H9 (cell line): ENCODE results near the gene SURF1. TPM values are rescaled to one million over a fixed set of nuclear protein-coding genes. Genes with fewer than 3 reads are reported as not detected.
A peak's percentile ranks its signal among the peaks of the same experiment; 100 is the strongest.

ENCODE experiments used
- DNase-seq: peaks from one replicate; pipeline ENCODE4 v3.0.0-alpha.2; 2017
- H2AFZ ChIP-seq: one replicate; pipeline ENCODE4 v1.6.1; 2013; ENCODE audit warnings: mild to moderate bottlenecking, low read length, control low read depth, moderate library complexity
- H2AK5ac ChIP-seq: 2 replicates; pipeline ENCODE4 v1.6.1; 2013; ENCODE audit warnings: low read length, control low read depth, mixed read lengths; ENCODE audit not compliant: insufficient read length
- H2BK120ac ChIP-seq: one replicate; pipeline ENCODE4 v1.6.1; 2013; ENCODE audit warnings: low read depth, mild to moderate bottlenecking, low read length, control low read depth, inconsistent platforms; ENCODE audit not compliant: poor library complexity, severe bottlenecking
- H2BK12ac ChIP-seq: 2 replicates; pipeline ENCODE4 v1.6.1; 2013; ENCODE audit warnings: low read length, control low read depth, mixed read lengths, low read depth; ENCODE audit not compliant: insufficient read length
- H2BK15ac ChIP-seq: 2 replicates; pipeline ENCODE4 v1.6.1; 2013; ENCODE audit warnings: low read depth, low read length, control low read depth
- H2BK20ac ChIP-seq: one replicate; pipeline ENCODE4 v1.6.1; 2013; ENCODE audit warnings: low read depth, mild to moderate bottlenecking, low read length, control low read depth, inconsistent platforms; ENCODE audit not compliant: poor library complexity, severe bottlenecking
- H2BK5ac ChIP-seq: 2 replicates; pipeline ENCODE4 v1.6.1; 2013; ENCODE audit warnings: low read length, control low read depth, mixed read lengths; ENCODE audit not compliant: insufficient read length
- H3K14ac ChIP-seq: 2 replicates; pipeline ENCODE4 v1.6.1; 2013; ENCODE audit warnings: low read length, control low read depth; ENCODE audit not compliant: insufficient read depth
- H3K18ac ChIP-seq: 2 replicates; pipeline ENCODE4 v1.6.1; 2013; ENCODE audit warnings: low read depth, mild to moderate bottlenecking, mixed read lengths, low read length, control low read depth; ENCODE audit not compliant: insufficient read length
- H3K23ac ChIP-seq: 2 replicates; pipeline ENCODE4 v1.6.1; 2013; ENCODE audit warnings: low read length, control low read depth, mixed read lengths, low read depth; ENCODE audit not compliant: insufficient read length
- H3K23me2 ChIP-seq: 2 replicates; pipeline ENCODE4 v1.6.1; 2013; ENCODE audit warnings: low read depth, mild to moderate bottlenecking, mixed read lengths, low read length, control low read depth; ENCODE audit not compliant: insufficient read length, poor library complexity, severe bottlenecking
- H3K27ac ChIP-seq: 2 replicates; pipeline ENCODE4 v1.5.1; 2013; ENCODE audit warnings: low read length, control low read depth, mixed read lengths, low read depth; ENCODE audit not compliant: insufficient read length
- H3K27me3 ChIP-seq: 2 replicates; pipeline ENCODE4 v1.6.1; 2013; ENCODE audit warnings: low read length, control low read depth, inconsistent platforms; ENCODE audit not compliant: insufficient read depth
- H3K4ac ChIP-seq: 2 replicates; pipeline ENCODE4 v1.6.1; 2013; ENCODE audit warnings: low read depth, mild to moderate bottlenecking, control low read depth, inconsistent platforms, low read length, moderate library complexity
- H3K4me1 ChIP-seq: 2 replicates; pipeline ENCODE4 v1.6.1; 2013; ENCODE audit warnings: low read length, control low read depth, inconsistent platforms; ENCODE audit not compliant: insufficient read depth
- H3K4me2 ChIP-seq: 2 replicates; pipeline ENCODE4 v1.6.1; 2013; ENCODE audit warnings: low read length, control low read depth, mixed read lengths; ENCODE audit not compliant: insufficient read length, insufficient read depth
- H3K56ac ChIP-seq: 2 replicates; pipeline ENCODE4 v1.6.1; 2013; ENCODE audit warnings: low read depth, mild to moderate bottlenecking, mixed read lengths, low read length, control low read depth; ENCODE audit not compliant: insufficient read length
- H3K79me1 ChIP-seq: 2 replicates; pipeline ENCODE4 v1.6.1; 2013; ENCODE audit warnings: low read depth, mild to moderate bottlenecking, moderate library complexity, low read length, control low read depth, inconsistent platforms; ENCODE audit not compliant: insufficient read depth, poor library complexity, severe bottlenecking
- H3K79me2 ChIP-seq: 2 replicates; pipeline ENCODE4 v1.6.1; 2013; ENCODE audit warnings: low read length, control low read depth, inconsistent platforms; ENCODE audit not compliant: insufficient read depth
- H3K9ac ChIP-seq: 2 replicates; pipeline ENCODE4 v1.6.1; 2013; ENCODE audit warnings: low read length, control low read depth, mixed read lengths; ENCODE audit not compliant: insufficient read length; ENCODE audit errors: extremely low read depth
- H3K9me3 ChIP-seq: one replicate; pipeline ENCODE4 v1.6.1; 2013; ENCODE audit warnings: low read depth, low read length, inconsistent platforms; ENCODE audit not compliant: control insufficient read depth
- H3T11ph ChIP-seq: one replicate; pipeline ENCODE4 v1.6.1; 2013; ENCODE audit warnings: mild to moderate bottlenecking, low read length, control low read depth, inconsistent platforms
- H4K20me1 ChIP-seq: one replicate; pipeline ENCODE4 v1.6.1; 2013; ENCODE audit not compliant: control insufficient read depth, insufficient read length, insufficient read depth
- H4K5ac ChIP-seq: 2 replicates; pipeline ENCODE4 v1.6.1; 2013; ENCODE audit warnings: low read depth, mild to moderate bottlenecking, mixed read lengths, low read length, control low read depth; ENCODE audit not compliant: insufficient read length
- H4K8ac ChIP-seq: replicated peaks from 2 replicates; pipeline ENCODE4 v1.6.1; 2013; ENCODE audit warnings: low read length, control low read depth, mixed read lengths, low read depth; ENCODE audit not compliant: insufficient read length
- H4K91ac ChIP-seq: 2 replicates; pipeline ENCODE4 v1.6.1; 2013; ENCODE audit warnings: low read depth, mild to moderate bottlenecking, moderate library complexity, mixed read lengths, low read length, control low read depth; ENCODE audit not compliant: insufficient read length
- H3K27ac Mint-ChIP-seq, 3 experiments: 2 replicates in 2 of 3; 3 replicates in 1 of 3; pipeline ENCODE4 v1.8.0; 2020 to 2021; ENCODE audit warnings: mixed read lengths in 3 of 3, mild to moderate bottlenecking in 1 of 3, moderate library complexity in 1 of 3
- H3K27me3 Mint-ChIP-seq: 2 replicates; pipeline ENCODE4 v1.8.0; 2021; ENCODE audit warnings: low read depth, mild to moderate bottlenecking, moderate library complexity, mixed read lengths
- H3K36me3 Mint-ChIP-seq, 3 experiments: 2 replicates in 2 of 3; 3 replicates in 1 of 3; pipeline ENCODE4 v1.8.0; 2020 to 2021; ENCODE audit warnings: low read depth in 3 of 3, mixed read lengths in 3 of 3; ENCODE audit not compliant: insufficient read depth in 1 of 3
- H3K4me1 Mint-ChIP-seq, 2 experiments: 2 replicates each; pipeline ENCODE4 v1.8.0; 2020; ENCODE audit warnings: mixed read lengths in 2 of 2
- H3K4me3 Mint-ChIP-seq, 2 experiments: 2 replicates in 1 of 2; 3 replicates in 1 of 2; pipeline ENCODE4 v1.8.0; 2020 to 2021; ENCODE audit warnings: mild to moderate bottlenecking in 2 of 2, mixed read lengths in 2 of 2, moderate library complexity in 1 of 2
- H3K9me3 Mint-ChIP-seq, 2 experiments: 2 replicates in 1 of 2; 3 replicates in 1 of 2; pipeline ENCODE4 v1.8.0; 2020; ENCODE audit warnings: mild to moderate bottlenecking in 2 of 2, mixed read lengths in 2 of 2, moderate library complexity in 1 of 2
- WGBS: extraction: QIAGEN DNeasy Blood & Tissue Kit; methylation state at CpG from one replicate; pipeline ENCODE4 v1.1.7; 2013; ENCODE audit warnings: missing lambda C conversion rate, low lambda C conversion rate, mixed read lengths; ENCODE audit not compliant: insufficient read length; ENCODE audit errors: extremely low coverage; 5-methylcytosine and 5-hydroxymethylcytosine counted together
- total RNA-seq: library from RNA; stranded (reverse); gene quantifications from 2 replicates; pipeline ENCODE4 v1.2.1, GENCODE V29; 2021
- TF ChIP-seq, protein P1 (sequence below): fragments of 200-600 bp; sonication (generic); conservative IDR thresholded peaks from 3 replicates; pipeline ENCODE4 v1.8.0; 2021; ENCODE audit warnings: antibody characterized with exemption, mild to moderate bottlenecking

SURF1 gene
- total RNA-seq, 1 experiment from 2014 or later: 43.3 TPM

- H2BK120ac ChIP-seq: no peak overlapping the region
- H3K56ac ChIP-seq: no peak overlapping the region
- H3K18ac ChIP-seq: no peak overlapping the region
- H3K4ac ChIP-seq: no peak overlapping the region
- TF ChIP-seq, protein P1, sequence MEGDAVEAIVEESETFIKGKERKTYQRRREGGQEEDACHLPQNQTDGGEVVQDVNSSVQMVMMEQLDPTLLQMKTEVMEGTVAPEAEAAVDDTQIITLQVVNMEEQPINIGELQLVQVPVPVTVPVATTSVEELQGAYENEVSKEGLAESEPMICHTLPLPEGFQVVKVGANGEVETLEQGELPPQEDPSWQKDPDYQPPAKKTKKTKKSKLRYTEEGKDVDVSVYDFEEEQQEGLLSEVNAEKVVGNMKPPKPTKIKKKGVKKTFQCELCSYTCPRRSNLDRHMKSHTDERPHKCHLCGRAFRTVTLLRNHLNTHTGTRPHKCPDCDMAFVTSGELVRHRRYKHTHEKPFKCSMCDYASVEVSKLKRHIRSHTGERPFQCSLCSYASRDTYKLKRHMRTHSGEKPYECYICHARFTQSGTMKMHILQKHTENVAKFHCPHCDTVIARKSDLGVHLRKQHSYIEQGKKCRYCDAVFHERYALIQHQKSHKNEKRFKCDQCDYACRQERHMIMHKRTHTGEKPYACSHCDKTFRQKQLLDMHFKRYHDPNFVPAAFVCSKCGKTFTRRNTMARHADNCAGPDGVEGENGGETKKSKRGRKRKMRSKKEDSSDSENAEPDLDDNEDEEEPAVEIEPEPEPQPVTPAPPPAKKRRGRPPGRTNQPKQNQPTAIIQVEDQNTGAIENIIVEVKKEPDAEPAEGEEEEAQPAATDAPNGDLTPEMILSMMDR: no peak
- peaks cover 0 to 3% of the 10 kb centered on the region in 2 experiments; a peak in 1 of 5 replicates for H3K9me3 Mint-ChIP-seq
- H4K8ac ChIP-seq: no peak overlapping the region
- H2BK5ac ChIP-seq: no peak overlapping the region
- H3K4me1 ChIP-seq: no peaks in the 10 kb centered on the region; the same call in 1 of the 2 replicates
- H3K79me2 ChIP-seq: peaks cover 12% of the 10 kb centered on the region; the same call in 1 of the 2 replicates
- H3K4me3 Mint-ChIP-seq: peak overlapping the region in 1 of 2 experiments; percentile 46; a peak in 1 of 5 replicates
- H4K20me1 ChIP-seq: no peaks in the 10 kb centered on the region
- H3K23ac ChIP-seq: no peak overlapping the region
- no peak overlapping the region for H3K14ac ChIP-seq
- no peak overlapping the region for H2BK15ac ChIP-seq
- no peak overlapping the region for H2AFZ ChIP-seq
- H3K27me3 Mint-ChIP-seq: no peaks in the 10 kb centered on the region
- H3K27ac ChIP-seq: no peak overlapping the region
- H3K79me1 ChIP-seq: peaks cover 10% of the 10 kb centered on the region
- no peak overlapping the region for H3K4me2 ChIP-seq
- H3K27ac Mint-ChIP-seq: no peak overlapping the region
- WGBS: no CpG with 5 or more reads among the region's 19 CpGs
- H3K9ac ChIP-seq: no peak overlapping the region
- H2AK5ac ChIP-seq: no peak overlapping the region
- peaks cover 3% of the 10 kb centered on the region for H3K23me2 ChIP-seq
- H4K5ac ChIP-seq: no peak overlapping the region
- H3K4me1 Mint-ChIP-seq: peaks cover 13 to 18% of the 10 kb centered on the region in 2 experiments
- no peaks in the 10 kb centered on the region for H3K27me3 ChIP-seq
- H2BK20ac ChIP-seq: no peak overlapping the region
- DNase-seq: no peak
- H3K36me3 Mint-ChIP-seq: peaks cover 62 to 88% (median 85%) of the 10 kb centered on the region in 3 experiments
- no peak overlapping the region for H2BK12ac ChIP-seq
- H4K91ac ChIP-seq: no peak overlapping the region
- H3K9me3 ChIP-seq: no peaks in the 10 kb centered on the region
- no peak overlapping the region for H3T11ph ChIP-seq
Measured at GRCh38 chr9:133344071-133344470, 12.2 kb downstream of the SURF1 start.
